HL-60 (cell line): ENCODE data around the gene CAMKK2.
"Not testable (repeated sequence)": the region's sequence is repeated elsewhere in the genome, so short reads cannot be mapped to it uniquely, and the experiment has no call there.

Experiments
- DNase-seq, 2 experiments: peaks; one replicate each; pipeline ENCODE4 v3.0.0-alpha.2; 2010 to 2020; ENCODE audit warnings: low read depth in 1 of 2, low spot score in 1 of 2
- H3K27ac ChIP-seq: fragments of 250-450 bp; sonication (Bioruptor Pico); replicated peaks from 2 replicates; pipeline ENCODE4 v1.5.1; 2020; ENCODE audit warnings: mild to moderate bottlenecking, moderate library complexity
- H3K27me3 ChIP-seq: fragments of 250-450 bp; sonication (Bioruptor Pico); 2 replicates; pipeline ENCODE4 v1.5.1; 2021; ENCODE audit warnings: mild to moderate bottlenecking, moderate library complexity; ENCODE audit not compliant: insufficient read depth, poor library complexity, severe bottlenecking
- H3K4me3 ChIP-seq: replicated peaks from 2 replicates; pipeline ENCODE4 v1.5.1; 2011; ENCODE audit warnings: mild to moderate bottlenecking, control low read depth, low read length; ENCODE audit not compliant: insufficient read depth
- GABPA ChIP-seq: IDR thresholded peaks from 2 replicates; pipeline ENCODE4 v1.6.1; 2012; ENCODE audit warnings: low read depth
- POLR2AphosphoS5 ChIP-seq: IDR thresholded peaks from 2 replicates; pipeline ENCODE4 v1.6.1; 2012; ENCODE audit warnings: low read depth
- SPI1 ChIP-seq: IDR thresholded peaks from 2 replicates; pipeline ENCODE4 v1.6.1; 2012; ENCODE audit warnings: low read depth, mild to moderate bottlenecking, borderline replicate concordance
- TF ChIP-seq, protein P1 (sequence below): IDR thresholded peaks from one replicate; pipeline ENCODE4 v1.5.1; 2011; ENCODE audit warnings: low read length, control low read depth, inconsistent platforms; ENCODE audit not compliant: insufficient read depth
- TF ChIP-seq, protein P2 (sequence below): IDR thresholded peaks from 2 replicates; pipeline ENCODE4 v1.6.1; 2012; ENCODE audit warnings: low read depth; ENCODE audit not compliant: insufficient replicate concordance

CAMKK2 gene

DNA sequence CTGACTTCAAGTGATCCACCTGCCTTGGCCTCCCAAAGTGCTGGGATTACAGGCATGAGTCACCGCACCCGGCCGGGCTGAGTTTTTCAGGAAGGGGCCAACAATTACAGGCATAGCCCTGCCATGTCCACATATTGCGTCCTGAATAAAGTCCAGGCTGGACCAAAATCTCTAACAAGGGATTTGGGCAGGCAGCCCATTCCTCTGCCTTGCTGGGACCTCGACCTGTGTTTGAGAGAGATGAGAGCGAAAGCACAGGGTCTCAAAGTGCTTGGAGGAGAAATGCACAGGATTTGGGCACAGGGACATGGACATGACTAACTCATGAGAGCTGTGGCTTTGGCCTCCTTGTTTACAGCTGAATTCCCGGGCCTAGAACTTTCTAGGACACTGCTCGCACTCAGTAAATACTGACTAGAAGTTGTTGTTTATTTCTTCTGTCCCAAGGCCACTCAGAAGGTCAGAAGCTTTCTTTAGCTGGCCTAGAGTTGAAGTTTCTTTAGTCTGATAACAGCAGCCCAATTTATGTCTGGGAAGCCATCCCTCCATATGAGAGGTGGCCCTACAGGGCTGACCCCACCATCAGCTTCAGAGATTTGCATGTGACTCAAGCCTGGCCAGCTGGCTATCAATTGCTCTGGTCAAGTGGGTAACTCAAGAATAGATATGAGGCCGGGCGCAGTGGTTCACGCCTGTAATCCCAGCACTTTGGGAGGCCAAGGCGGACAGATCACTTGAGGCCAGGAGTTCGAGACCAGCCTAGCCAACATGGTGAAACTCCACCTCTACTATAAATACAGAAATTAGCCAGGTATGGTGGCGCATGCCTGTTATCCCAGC lies 11.7 kb downstream of the CAMKK2 start:
- no peak overlapping the region; the same call in 1 of the 2 replicates for H3K27ac ChIP-seq
- no peaks in the 10 kb centered on the region for H3K27me3 ChIP-seq
- H3K4me3 ChIP-seq: no peak overlapping the region
- TF ChIP-seq, protein P1, sequence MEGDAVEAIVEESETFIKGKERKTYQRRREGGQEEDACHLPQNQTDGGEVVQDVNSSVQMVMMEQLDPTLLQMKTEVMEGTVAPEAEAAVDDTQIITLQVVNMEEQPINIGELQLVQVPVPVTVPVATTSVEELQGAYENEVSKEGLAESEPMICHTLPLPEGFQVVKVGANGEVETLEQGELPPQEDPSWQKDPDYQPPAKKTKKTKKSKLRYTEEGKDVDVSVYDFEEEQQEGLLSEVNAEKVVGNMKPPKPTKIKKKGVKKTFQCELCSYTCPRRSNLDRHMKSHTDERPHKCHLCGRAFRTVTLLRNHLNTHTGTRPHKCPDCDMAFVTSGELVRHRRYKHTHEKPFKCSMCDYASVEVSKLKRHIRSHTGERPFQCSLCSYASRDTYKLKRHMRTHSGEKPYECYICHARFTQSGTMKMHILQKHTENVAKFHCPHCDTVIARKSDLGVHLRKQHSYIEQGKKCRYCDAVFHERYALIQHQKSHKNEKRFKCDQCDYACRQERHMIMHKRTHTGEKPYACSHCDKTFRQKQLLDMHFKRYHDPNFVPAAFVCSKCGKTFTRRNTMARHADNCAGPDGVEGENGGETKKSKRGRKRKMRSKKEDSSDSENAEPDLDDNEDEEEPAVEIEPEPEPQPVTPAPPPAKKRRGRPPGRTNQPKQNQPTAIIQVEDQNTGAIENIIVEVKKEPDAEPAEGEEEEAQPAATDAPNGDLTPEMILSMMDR: no peak
- TF ChIP-seq GABPA: no peak
- TF ChIP-seq SPI1: no peak
- TF ChIP-seq POLR2AphosphoS5: no peak
- TF ChIP-seq, protein P2, sequence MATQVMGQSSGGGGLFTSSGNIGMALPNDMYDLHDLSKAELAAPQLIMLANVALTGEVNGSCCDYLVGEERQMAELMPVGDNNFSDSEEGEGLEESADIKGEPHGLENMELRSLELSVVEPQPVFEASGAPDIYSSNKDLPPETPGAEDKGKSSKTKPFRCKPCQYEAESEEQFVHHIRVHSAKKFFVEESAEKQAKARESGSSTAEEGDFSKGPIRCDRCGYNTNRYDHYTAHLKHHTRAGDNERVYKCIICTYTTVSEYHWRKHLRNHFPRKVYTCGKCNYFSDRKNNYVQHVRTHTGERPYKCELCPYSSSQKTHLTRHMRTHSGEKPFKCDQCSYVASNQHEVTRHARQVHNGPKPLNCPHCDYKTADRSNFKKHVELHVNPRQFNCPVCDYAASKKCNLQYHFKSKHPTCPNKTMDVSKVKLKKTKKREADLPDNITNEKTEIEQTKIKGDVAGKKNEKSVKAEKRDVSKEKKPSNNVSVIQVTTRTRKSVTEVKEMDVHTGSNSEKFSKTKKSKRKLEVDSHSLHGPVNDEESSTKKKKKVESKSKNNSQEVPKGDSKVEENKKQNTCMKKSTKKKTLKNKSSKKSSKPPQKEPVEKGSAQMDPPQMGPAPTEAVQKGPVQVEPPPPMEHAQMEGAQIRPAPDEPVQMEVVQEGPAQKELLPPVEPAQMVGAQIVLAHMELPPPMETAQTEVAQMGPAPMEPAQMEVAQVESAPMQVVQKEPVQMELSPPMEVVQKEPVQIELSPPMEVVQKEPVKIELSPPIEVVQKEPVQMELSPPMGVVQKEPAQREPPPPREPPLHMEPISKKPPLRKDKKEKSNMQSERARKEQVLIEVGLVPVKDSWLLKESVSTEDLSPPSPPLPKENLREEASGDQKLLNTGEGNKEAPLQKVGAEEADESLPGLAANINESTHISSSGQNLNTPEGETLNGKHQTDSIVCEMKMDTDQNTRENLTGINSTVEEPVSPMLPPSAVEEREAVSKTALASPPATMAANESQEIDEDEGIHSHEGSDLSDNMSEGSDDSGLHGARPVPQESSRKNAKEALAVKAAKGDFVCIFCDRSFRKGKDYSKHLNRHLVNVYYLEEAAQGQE: no peak
- no peak for DNase-seq

DNA sequence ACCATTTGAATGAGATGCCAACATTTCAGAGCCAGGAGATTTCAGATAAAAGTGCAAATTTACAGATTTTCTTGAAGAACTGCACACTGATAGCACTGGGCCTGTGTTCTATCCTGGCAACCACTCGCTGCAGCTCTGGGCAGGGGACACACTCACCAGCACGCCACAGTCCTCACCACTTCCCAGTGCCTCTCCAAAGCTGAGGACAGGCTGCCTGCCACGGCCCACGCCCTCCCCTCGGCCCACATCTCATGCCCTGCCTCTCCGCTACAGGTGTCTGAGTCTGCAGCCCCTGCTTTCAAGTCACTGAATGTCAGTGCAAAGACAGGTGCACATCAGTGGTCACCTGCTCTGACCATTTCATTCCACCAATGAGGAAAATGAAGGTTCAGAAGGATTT lies 12.7 kb downstream of the CAMKK2 start:
- Histone ChIP-seq H3K4me3 (no peak overlapping the region), H3K27me3 (no peaks in the 10 kb centered on the region), H3K27ac (no peak overlapping the region)
- TF ChIP-seq, protein P2: no peak
- TF ChIP-seq SPI1 (no peak), GABPA (no peak), POLR2AphosphoS5 (no peak)
- TF ChIP-seq, protein P1: no peak
- DNase-seq: no peak

DNA sequence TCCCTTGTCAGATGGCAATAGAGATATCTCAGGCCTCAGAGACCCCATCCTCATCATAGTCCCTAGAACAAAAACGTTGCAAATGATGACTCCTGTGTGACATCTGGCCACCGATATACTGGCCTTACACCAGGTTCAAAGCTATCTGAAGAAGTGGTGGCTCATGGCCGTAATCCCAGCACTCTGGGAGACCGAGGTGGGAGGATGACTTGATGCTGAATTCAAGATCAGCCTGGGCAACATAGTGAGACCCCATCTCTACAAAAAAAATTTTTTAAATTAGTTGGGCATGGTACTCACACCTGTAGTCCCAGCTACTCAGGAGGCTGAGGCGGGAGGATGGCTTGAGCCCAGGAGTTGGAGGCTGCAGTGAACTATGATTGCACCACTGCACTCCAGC lies 13.1 kb downstream of the CAMKK2 start:
- Histone ChIP-seq H3K27ac (no peak overlapping the region), H3K4me3 (no peak overlapping the region), H3K27me3 (no peaks in the 10 kb centered on the region)
- TF ChIP-seq GABPA: no peak
- DNase-seq: no peak

DNA sequence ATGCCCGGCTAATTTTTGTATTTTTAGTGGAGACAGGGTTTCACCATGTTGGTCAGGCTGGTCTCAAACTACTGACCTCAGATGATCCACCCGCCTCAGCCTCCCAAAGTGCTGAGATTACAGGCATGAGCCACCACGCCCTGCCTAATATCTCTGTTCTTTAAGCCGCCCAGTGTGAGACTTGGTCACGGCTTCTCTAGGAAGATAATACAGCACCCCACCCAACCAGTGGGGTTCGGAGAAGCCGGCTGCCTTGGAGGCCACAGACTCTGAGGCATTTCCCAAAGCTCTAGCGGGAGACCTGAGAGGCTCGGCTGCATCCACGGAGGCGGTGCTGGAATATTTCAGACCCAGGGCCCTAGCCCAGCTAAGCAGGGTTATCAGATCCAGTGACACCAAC lies 13.6 kb downstream of the CAMKK2 start:
- H3K27ac ChIP-seq, H3K4me3 ChIP-seq, DNase-seq, H3K27me3 ChIP-seq: not testable (repeated sequence)
